ENCODE data around the gene OTOP3.

OTOP3 gene

DNA sequence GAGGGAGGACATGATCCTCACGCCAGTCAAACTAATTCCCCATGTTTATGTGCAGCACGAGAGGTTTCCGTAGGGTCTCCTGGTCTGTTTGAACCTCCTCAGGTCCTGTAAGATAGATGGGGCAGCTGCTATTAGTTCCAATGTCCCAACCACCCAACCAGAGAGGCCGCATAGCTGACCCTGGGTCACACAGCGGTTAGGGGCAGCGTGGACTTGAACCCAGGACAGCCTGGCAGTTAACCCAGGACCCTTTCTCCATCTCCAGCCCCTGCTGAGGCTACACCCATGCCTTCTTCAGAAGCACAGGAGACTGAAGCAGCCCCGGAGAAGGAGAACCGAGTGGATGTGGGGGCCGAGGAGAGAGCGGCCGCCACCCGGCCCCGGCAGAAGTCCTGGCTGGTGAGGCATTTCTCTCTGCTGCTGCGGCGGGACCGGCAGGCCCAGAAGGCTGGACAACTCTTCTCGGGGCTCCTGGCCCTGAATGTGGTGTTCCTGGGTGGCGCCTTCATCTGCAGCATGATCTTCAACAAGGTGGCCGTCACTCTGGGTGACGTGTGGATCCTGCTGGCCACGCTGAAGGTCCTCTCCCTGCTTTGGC, 5.5 kb downstream of the OTOP3 start:
- FAIRE-seq (no peak), DNase-seq (ENCODE audit: insufficient read length, low spot score) (no peak)
- TF ChIP-seq POLR2A (IDR thresholded peaks at IDR 0.05; ENCODE audit: low read depth, low read length), result no peak

DNA sequence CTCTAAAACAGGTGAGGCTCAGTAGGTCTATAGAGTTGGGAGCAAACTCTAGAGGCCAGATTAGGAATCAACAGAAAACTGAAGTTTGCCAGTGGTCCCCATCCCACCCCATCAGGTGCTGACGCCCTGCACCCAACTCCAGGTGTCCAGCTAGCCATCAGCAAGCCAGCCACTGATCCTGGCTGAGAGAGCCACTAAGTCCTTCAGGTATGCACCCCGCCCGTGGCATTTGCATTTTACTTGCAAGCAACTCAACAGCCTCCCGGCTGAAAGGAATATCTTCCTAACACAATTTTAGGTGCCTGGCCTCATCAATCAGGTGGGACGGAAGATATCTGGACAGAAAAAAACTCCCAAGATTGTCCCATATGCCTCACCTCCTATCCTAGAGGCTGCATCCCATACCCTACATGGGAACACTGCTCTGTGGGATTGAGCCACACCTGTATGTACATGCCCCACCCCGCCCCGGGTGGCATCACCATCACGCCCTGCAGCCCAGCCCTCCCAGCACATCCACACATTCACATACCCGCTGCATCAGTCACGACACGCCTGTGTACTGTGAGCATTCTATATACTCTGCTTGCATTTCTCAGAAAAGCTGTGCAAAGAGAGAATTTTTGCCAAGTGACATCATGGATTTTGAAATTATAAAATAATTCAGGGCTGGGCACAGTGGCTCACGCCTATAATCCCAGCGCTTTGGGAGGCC, 8.3 kb downstream of the OTOP3 start:
- TF ChIP-seq POLR2A (IDR thresholded peaks at IDR 0.05; ENCODE audit: low read depth, low read length), result no peak
- no peak for FAIRE-seq
- no peak for DNase-seq (ENCODE audit: insufficient read length, low spot score)

DNA sequence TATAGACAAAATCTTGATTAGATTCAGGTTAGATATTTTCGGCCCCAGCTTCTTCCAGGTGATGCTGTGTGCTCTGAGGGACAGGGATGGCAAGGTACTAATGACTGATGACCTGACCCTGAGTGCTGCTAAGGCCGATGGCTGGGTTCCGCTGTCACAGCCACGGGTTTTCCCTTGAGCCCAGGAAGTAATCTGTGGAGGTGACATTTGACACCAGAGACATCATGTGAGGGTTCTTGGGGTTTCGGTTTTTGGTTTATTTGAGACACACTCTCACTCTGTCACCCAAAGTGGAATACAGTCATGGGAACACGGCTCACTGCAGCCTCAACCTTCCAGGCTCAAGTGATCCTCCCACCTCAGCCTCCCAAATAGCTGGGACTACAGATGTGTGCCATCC, 9.8 kb downstream of the OTOP3 start:
- FAIRE-seq (no peak), DNase-seq (ENCODE audit: insufficient read length, low spot score) (no peak)
- no peak for TF ChIP-seq POLR2A (IDR thresholded peaks at IDR 0.05; ENCODE audit: low read depth, low read length)

DNA sequence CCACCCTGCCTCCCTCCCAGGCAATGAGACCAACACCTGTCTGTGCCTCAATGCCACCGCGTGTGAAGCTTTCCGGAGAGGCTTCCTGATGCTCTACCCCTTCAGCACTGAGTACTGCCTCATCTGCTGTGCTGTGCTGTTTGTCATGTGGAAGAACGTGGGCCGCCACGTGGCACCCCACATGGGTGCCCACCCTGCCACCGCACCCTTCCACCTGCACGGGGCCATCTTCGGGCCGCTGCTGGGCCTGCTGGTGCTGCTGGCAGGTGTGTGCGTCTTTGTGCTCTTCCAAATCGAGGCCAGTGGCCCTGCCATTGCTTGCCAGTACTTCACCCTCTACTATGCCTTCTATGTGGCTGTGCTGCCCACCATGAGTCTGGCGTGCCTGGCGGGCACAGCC, 10.9 kb downstream of the OTOP3 start:
- no peak for DNase-seq (ENCODE audit: insufficient read length, low spot score)
- TF ChIP-seq POLR2A (IDR thresholded peaks at IDR 0.05; ENCODE audit: low read depth, low read length), result no peak
- FAIRE-seq, result no peak

- FAIRE-seq (no peak), DNase-seq (ENCODE audit: insufficient read length, low spot score) (no peak)
- TF ChIP-seq POLR2A (IDR thresholded peaks at IDR 0.05; ENCODE audit: low read depth, low read length), result no peak
These were observed 11.5 kb downstream of the OTOP3 start for GRCh38 chr17:74947041-74947754.

- FAIRE-seq (no peak), DNase-seq (ENCODE audit: insufficient read length, low spot score) (no peak)
- TF ChIP-seq POLR2A (IDR thresholded peaks at IDR 0.05; ENCODE audit: low read depth, low read length), result no peak
These were observed 13.9 kb downstream of the OTOP3 start for GRCh38 chr17:74949455-74950115.

DNA sequence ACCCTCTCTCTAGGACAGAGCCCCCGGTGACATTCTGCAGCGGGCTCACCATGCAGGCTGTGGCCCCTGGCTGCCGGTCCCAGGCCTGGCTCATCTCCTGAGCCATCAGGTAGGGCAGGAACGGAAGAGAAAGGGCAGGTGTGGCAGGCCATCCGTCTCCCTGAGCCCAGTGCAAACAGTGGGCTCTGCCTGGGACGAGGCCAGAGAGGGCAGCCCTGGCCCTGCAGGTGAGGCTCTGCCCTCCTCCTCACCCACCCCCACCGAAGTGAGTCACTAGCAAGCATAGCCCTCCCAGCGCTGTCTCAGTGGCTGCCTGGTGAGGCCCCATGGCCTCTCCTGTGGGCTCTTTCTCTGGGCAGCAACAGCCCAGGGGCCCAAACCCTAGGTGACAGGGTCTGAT, 14.5 kb downstream of the OTOP3 start:
- TF ChIP-seq POLR2A (IDR thresholded peaks at IDR 0.05; ENCODE audit: low read depth, low read length), result no peak
- FAIRE-seq, result no peak
- DNase-seq (ENCODE audit: insufficient read length, low spot score), result no peak

- FAIRE-seq (no peak), DNase-seq (ENCODE audit: insufficient read length, low spot score) (no peak)
- no peak for TF ChIP-seq POLR2A (IDR thresholded peaks at IDR 0.05; ENCODE audit: low read depth, low read length)
These were observed 15.4 kb downstream of the OTOP3 start for GRCh38 chr17:74951065-74951464.

GRCh38 chr17:74951680-74952421, 16.2 kb downstream of the OTOP3 start:
- no peak for TF ChIP-seq POLR2A (IDR thresholded peaks at IDR 0.05; ENCODE audit: low read depth, low read length)
- FAIRE-seq (no peak), DNase-seq (ENCODE audit: insufficient read length, low spot score) (no peak)

- no peak for TF ChIP-seq POLR2A (IDR thresholded peaks at IDR 0.05; ENCODE audit: low read depth, low read length)
- no peak for DNase-seq (ENCODE audit: insufficient read length, low spot score)
- FAIRE-seq, result no peak
These were observed 16.9 kb downstream of the OTOP3 start for GRCh38 chr17:74952431-74953133.

DNA sequence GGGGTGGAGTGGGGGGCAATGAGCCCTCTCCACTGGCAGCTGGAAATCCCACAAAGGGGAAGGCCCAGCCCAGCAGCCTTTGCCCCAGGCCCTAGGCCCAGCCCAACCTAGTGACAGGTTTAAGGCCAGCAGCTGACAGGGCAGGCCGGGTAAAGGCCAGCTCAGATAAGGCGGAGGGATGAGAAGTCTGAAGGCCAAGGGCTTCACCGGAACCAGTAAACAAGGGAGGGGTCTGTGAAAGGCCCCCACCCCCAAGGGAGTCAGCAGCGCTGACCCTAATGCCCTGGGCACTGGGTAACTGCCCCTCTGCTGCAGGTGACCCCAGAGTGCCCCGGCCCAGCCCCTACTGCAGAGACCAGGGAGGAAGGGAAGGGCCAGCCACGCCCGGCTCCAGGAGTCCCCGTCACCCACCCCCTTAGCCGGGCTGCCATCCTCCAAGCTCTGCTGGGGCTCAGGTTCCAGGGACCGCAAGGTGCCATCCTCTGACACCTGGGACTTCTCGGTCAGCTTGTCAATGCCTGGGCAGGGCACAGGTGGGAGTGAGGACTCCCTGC, 17.5 kb downstream of the OTOP3 start:
- DNase-seq (ENCODE audit: insufficient read length, low spot score), result no peak
- no peak for TF ChIP-seq POLR2A (IDR thresholded peaks at IDR 0.05; ENCODE audit: low read depth, low read length)
- no peak for FAIRE-seq

- no peak for DNase-seq (ENCODE audit: insufficient read length, low spot score)
- no peak for FAIRE-seq
- TF ChIP-seq POLR2A (IDR thresholded peaks at IDR 0.05; ENCODE audit: low read depth, low read length), result no peak
These were observed 18.4 kb downstream of the OTOP3 start for GRCh38 chr17:74954115-74954514.
